Mesenchymal stem cell (in vitro differentiated cells and primary cell): ENCODE measurements around the gene PEF1.

ENCODE experiments used
- DNase-seq: peaks from one replicate; pipeline ENCODE4 v3.0.0-alpha.2; 2013
- H2AFZ ChIP-seq: one replicate; pipeline ENCODE4 v1.6.1; 2013; ENCODE audit warnings: low read depth, mild to moderate bottlenecking, control low read depth, inconsistent platforms, low read length, moderate library complexity
- H2AK5ac ChIP-seq: 2 replicates; pipeline ENCODE4 v1.6.1; 2013; ENCODE audit warnings: low read length, moderate library complexity, mild to moderate bottlenecking, inconsistent platforms; ENCODE audit not compliant: severe bottlenecking
- H2BK120ac ChIP-seq: one replicate; pipeline ENCODE4 v1.6.1; 2013; ENCODE audit warnings: low read depth, mild to moderate bottlenecking, inconsistent platforms, low read length, moderate library complexity
- H2BK12ac ChIP-seq, 2 experiments: one replicate each; pipeline ENCODE4 v1.6.1; 2013; ENCODE audit warnings: inconsistent platforms in 2 of 2, low read length in 2 of 2, mild to moderate bottlenecking in 2 of 2, moderate library complexity in 2 of 2, control low read depth in 1 of 2
- H2BK15ac ChIP-seq: one replicate; pipeline ENCODE4 v1.6.1; 2013; ENCODE audit warnings: mild to moderate bottlenecking, low read depth, inconsistent platforms; ENCODE audit not compliant: poor library complexity, severe bottlenecking
- H2BK5ac ChIP-seq: 2 replicates; pipeline ENCODE4 v1.6.1; 2013; ENCODE audit warnings: low read depth, mild to moderate bottlenecking, low read length, control low read depth, inconsistent platforms; ENCODE audit not compliant: poor library complexity, severe bottlenecking
- H3K14ac ChIP-seq, 2 experiments: one replicate each; pipeline ENCODE4 v1.6.1; 2013; ENCODE audit warnings: inconsistent platforms in 2 of 2, low read length in 2 of 2, control low read depth in 1 of 2, mild to moderate bottlenecking in 1 of 2, moderate library complexity in 1 of 2
- H3K18ac ChIP-seq, 2 experiments: one replicate each; pipeline ENCODE4 v1.6.1; 2013; ENCODE audit warnings: inconsistent platforms in 2 of 2, low read length in 2 of 2, control low read depth in 1 of 2, low read depth in 1 of 2, mild to moderate bottlenecking in 1 of 2
- H3K23ac ChIP-seq, 2 experiments: one replicate each; pipeline ENCODE4 v1.6.1; 2013; ENCODE audit warnings: inconsistent platforms in 2 of 2, low read length in 2 of 2, mild to moderate bottlenecking in 2 of 2, moderate library complexity in 2 of 2, control low read depth in 1 of 2
- H3K27ac ChIP-seq: 2 replicates; pipeline ENCODE4 v1.5.1; 2013; ENCODE audit warnings: mild to moderate bottlenecking, moderate library complexity, low read length, control low read depth, inconsistent platforms; ENCODE audit not compliant: poor library complexity, severe bottlenecking
- H3K27me3 ChIP-seq, 2 experiments: 2 replicates each; pipeline versions ENCODE4 v1.6.1 to v1.7.0; 2013; ENCODE audit warnings: low read length in 2 of 2, mild to moderate bottlenecking in 2 of 2, moderate library complexity in 2 of 2, control low read depth in 1 of 2, inconsistent platforms in 1 of 2; ENCODE audit not compliant: control insufficient read depth in 1 of 2, insufficient read depth in 1 of 2
- H3K36me3 ChIP-seq, 2 experiments: 2 replicates each; pipeline versions ENCODE4 v1.6.1 to v1.7.0; 2013; ENCODE audit warnings: low read length in 2 of 2, control low read depth in 1 of 2, inconsistent platforms in 1 of 2, low read depth in 1 of 2, mild to moderate bottlenecking in 1 of 2; ENCODE audit not compliant: insufficient read depth in 2 of 2, control insufficient read depth in 1 of 2
- H3K4ac ChIP-seq, 2 experiments: one replicate each; pipeline ENCODE4 v1.6.1; 2013; ENCODE audit warnings: inconsistent platforms in 2 of 2, low read length in 2 of 2, mild to moderate bottlenecking in 2 of 2, moderate library complexity in 2 of 2, control low read depth in 1 of 2, low read depth in 1 of 2
- H3K4me1 ChIP-seq: 2 replicates; pipeline ENCODE4 v1.6.1; 2013; ENCODE audit warnings: low read depth, low read length, control low read depth; ENCODE audit not compliant: control insufficient read depth, insufficient read depth
- H3K4me2 ChIP-seq: 2 replicates; pipeline ENCODE4 v1.6.1; 2013; ENCODE audit warnings: low read length, mild to moderate bottlenecking, inconsistent platforms; ENCODE audit not compliant: poor library complexity, severe bottlenecking
- H3K4me3 ChIP-seq, 2 experiments: 2 replicates each; pipeline versions ENCODE4 v1.5.1 to v1.7.0; 2013; ENCODE audit warnings: low read length in 2 of 2, mild to moderate bottlenecking in 2 of 2, control low read depth in 1 of 2, low read depth in 1 of 2; ENCODE audit not compliant: insufficient read depth in 1 of 2
- H3K79me1 ChIP-seq: replicated peaks from 2 replicates; pipeline ENCODE4 v1.6.1; 2013; ENCODE audit warnings: mild to moderate bottlenecking, control low read depth, low read length, inconsistent platforms; ENCODE audit not compliant: poor library complexity, severe bottlenecking
- H3K9ac ChIP-seq: 2 replicates; pipeline ENCODE4 v1.7.0; 2013; ENCODE audit warnings: mild to moderate bottlenecking, low read length, moderate library complexity
- H3K9me3 ChIP-seq: 2 replicates; pipeline ENCODE4 v1.7.0; 2013; ENCODE audit warnings: mild to moderate bottlenecking, low read length; ENCODE audit not compliant: control insufficient read depth
- H4K8ac ChIP-seq: one replicate; pipeline ENCODE4 v1.6.1; 2013; ENCODE audit warnings: inconsistent platforms, mild to moderate bottlenecking, low read length, moderate library complexity
- H4K91ac ChIP-seq: one replicate; pipeline ENCODE4 v1.6.1; 2013; ENCODE audit warnings: mild to moderate bottlenecking, low read length, inconsistent platforms
- WGBS: methylation state at CpG from one replicate; pipeline ENCODE4 v1.1.7; 2013; ENCODE audit warnings: mixed read lengths; 5-methylcytosine and 5-hydroxymethylcytosine counted together

The PEF1 gene

GRCh38 chr1:31652891-31653499 is 8.3 kb upstream of the PEF1 start:
- 88% methylated on average over 4 of the region's 4 CpGs for WGBS
- H2BK12ac ChIP-seq: no peak overlapping the region

GRCh38 chr1:31651766-31652165 is 7.1 kb upstream of the PEF1 start:
- no peak overlapping the region for H3K27ac ChIP-seq
- no peak overlapping the region for H3K23ac ChIP-seq
- H3K79me1 ChIP-seq: no peaks in the 10 kb centered on the region
- H2AK5ac ChIP-seq: no peak overlapping the region
- H2AFZ ChIP-seq: no peak overlapping the region
- DNase-seq: no peak
- H3K4me3 ChIP-seq: no peak overlapping the region
- no peak overlapping the region for H3K9ac ChIP-seq
- H2BK5ac ChIP-seq: no peak overlapping the region
- no peaks in the 10 kb centered on the region for H3K9me3 ChIP-seq
- H3K27me3 ChIP-seq: no peaks in the 10 kb centered on the region
- H3K14ac ChIP-seq: no peak overlapping the region
- no peak overlapping the region for H4K8ac ChIP-seq
- peaks cover 22 to 58% of the 10 kb centered on the region in 2 experiments for H3K36me3 ChIP-seq
- no peak overlapping the region for H3K18ac ChIP-seq
- H2BK120ac ChIP-seq: no peak overlapping the region
- no peak overlapping the region for H2BK15ac ChIP-seq
- no peak overlapping the region for H4K91ac ChIP-seq
- WGBS: 88% methylated on average over 6 of the region's 6 CpGs
- no peak overlapping the region for H3K4ac ChIP-seq
- no peak overlapping the region for H2BK12ac ChIP-seq
- peak overlapping the region; percentile 18 for H3K4me2 ChIP-seq
- H3K4me1 ChIP-seq: no peaks in the 10 kb centered on the region

More at GRCh38 chr1:31652891-31653499, 8.3 kb upstream of the PEF1 start:
- Histone ChIP-seq H4K91ac (no peak overlapping the region), H3K9ac (no peak overlapping the region), H4K8ac (no peak overlapping the region), H2AK5ac (no peak overlapping the region), H3K4me2 (no peak overlapping the region), H2BK120ac (no peak overlapping the region), H2AFZ (no peak overlapping the region), H3K36me3 (peaks cover 34 to 70% of the 10 kb centered on the region in 2 experiments), H2BK15ac (no peak overlapping the region), H3K14ac (no peak overlapping the region), H3K4ac (no peak overlapping the region), H3K27ac (no peak overlapping the region), H3K4me1 (no peaks in the 10 kb centered on the region), H3K9me3 (no peaks in the 10 kb centered on the region), H3K23ac (no peak overlapping the region), H2BK5ac (no peak overlapping the region), H3K79me1 (no peaks in the 10 kb centered on the region), H3K4me3 (no peak overlapping the region), H3K18ac (no peak overlapping the region), H3K27me3 (no peaks in the 10 kb centered on the region)
- no peak for DNase-seq

- H3K9ac ChIP-seq: peak overlapping the region; percentile 19
- H3K27me3 ChIP-seq: no peaks in the 10 kb centered on the region
- H3K27ac ChIP-seq: no peak overlapping the region
- H3K14ac ChIP-seq: no peak overlapping the region
- H3K23ac ChIP-seq: no peak overlapping the region
- H4K8ac ChIP-seq: no peak overlapping the region
- H2BK5ac ChIP-seq: no peak overlapping the region
- no peak for DNase-seq
- H3K79me1 ChIP-seq: peaks cover 2% of the 10 kb centered on the region
- H3K18ac ChIP-seq: no peak overlapping the region
- no peak overlapping the region for H2AFZ ChIP-seq
- no peak overlapping the region for H2AK5ac ChIP-seq
- H2BK15ac ChIP-seq: no peak overlapping the region
- no peaks in the 10 kb centered on the region for H3K4me1 ChIP-seq
- no peak overlapping the region for H3K4ac ChIP-seq
- no peak overlapping the region for H2BK120ac ChIP-seq
- H3K4me2 ChIP-seq: no peak overlapping the region
- WGBS: 57% methylated on average over 1 of the region's 1 CpG
- no peak overlapping the region for H3K4me3 ChIP-seq
- H3K36me3 ChIP-seq: peaks cover 20 to 51% of the 10 kb centered on the region in 2 experiments
- H3K9me3 ChIP-seq: no peaks in the 10 kb centered on the region
- no peak overlapping the region for H2BK12ac ChIP-seq
- no peak overlapping the region for H4K91ac ChIP-seq
Observed at GRCh38 chr1:31651089-31651420, 6.4 kb upstream of the PEF1 start.

- no peak overlapping the region for H3K9ac ChIP-seq
- H2AK5ac ChIP-seq: no peak overlapping the region
- H3K4me3 ChIP-seq: no peak overlapping the region
- no peak overlapping the region for H2BK5ac ChIP-seq
- H2BK120ac ChIP-seq: no peak overlapping the region
- no peak overlapping the region for H2BK12ac ChIP-seq
- 83% methylated on average over 9 of the region's 9 CpGs for WGBS
- H2BK15ac ChIP-seq: no peak overlapping the region
- H3K18ac ChIP-seq: no peak overlapping the region
- H3K4ac ChIP-seq: no peak overlapping the region
- H3K27ac ChIP-seq: no peak overlapping the region
- peaks cover 16 to 45% of the 10 kb centered on the region in 2 experiments for H3K36me3 ChIP-seq
- H3K9me3 ChIP-seq: no peaks in the 10 kb centered on the region
- no peak overlapping the region for H3K23ac ChIP-seq
- no peak overlapping the region for H4K8ac ChIP-seq
- DNase-seq: no peak
- no peak overlapping the region for H2AFZ ChIP-seq
- H3K4me1 ChIP-seq: peaks cover 2% of the 10 kb centered on the region
- H3K27me3 ChIP-seq: no peaks in the 10 kb centered on the region
- no peak overlapping the region for H4K91ac ChIP-seq
- H3K79me1 ChIP-seq: peaks cover 5% of the 10 kb centered on the region
- no peak overlapping the region for H3K14ac ChIP-seq
- no peak overlapping the region for H3K4me2 ChIP-seq
Observed at GRCh38 chr1:31650161-31651088, 5.7 kb upstream of the PEF1 start.
